Right renal pelvis (tissue), 4 donors: ENCODE data around the gene DNMT3A. TPM values are rescaled to one million over a fixed set of nuclear protein-coding genes. Genes with fewer than 3 reads are reported as not detected.

Source experiments
- DNase-seq, 4 donors: peaks; one replicate each; pipeline ENCODE4 v3.0.0-alpha.2; 2013; ENCODE audit warnings: low read depth in 4 of 4, low spot score in 3 of 4, missing footprints in 1 of 4
- polyA plus RNA-seq, 4 donors: library from polyadenylated mRNA; unstranded; fragments of 120-200 nt; gene quantifications; one replicate each; pipeline ENCODE4 v1.2.1, GENCODE V29; 2013; ENCODE audit not compliant: insufficient read length in 4 of 4

The DNMT3A gene
- polyA plus RNA-seq, 4 donors = 75.3 to 81.4 (median 77.6) TPM

GRCh38 chr2:25347846-25348245 is 6.1 kb upstream of the DNMT3A start:
- no peak for DNase-seq

DNA sequence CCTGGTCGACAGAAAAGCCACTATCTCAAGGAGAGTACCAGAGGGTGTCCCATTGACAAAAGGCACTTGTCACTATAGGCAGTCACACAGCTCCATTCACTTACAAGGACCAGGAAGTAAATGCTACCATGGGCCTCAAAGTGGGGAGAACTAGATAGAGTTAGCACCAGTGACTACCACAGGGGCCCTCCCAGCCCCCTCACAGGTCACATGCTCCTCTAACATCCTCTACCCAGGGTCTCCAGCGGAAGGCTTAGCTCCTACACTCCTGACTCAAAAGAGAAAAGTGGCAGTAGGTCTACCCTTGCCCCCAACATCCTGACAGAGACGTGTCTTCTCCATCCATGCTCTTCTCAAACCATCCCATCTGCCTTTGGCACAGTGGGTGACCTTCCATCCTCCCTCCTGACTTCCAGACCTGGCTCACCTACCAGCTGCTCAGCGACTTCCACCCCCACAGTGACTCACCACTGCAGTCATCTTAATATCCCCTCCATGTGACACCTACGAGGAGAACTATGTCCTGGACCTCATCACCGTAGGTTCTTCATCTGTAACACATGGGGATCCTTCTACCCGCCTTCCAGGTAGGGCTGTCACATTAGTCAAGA is 5.6 kb upstream of the DNMT3A start:
- DNase-seq = no peak

GRCh38 chr2:25343187-25343825 is 1.6 kb upstream of the DNMT3A start:
- no peak for DNase-seq

DNA sequence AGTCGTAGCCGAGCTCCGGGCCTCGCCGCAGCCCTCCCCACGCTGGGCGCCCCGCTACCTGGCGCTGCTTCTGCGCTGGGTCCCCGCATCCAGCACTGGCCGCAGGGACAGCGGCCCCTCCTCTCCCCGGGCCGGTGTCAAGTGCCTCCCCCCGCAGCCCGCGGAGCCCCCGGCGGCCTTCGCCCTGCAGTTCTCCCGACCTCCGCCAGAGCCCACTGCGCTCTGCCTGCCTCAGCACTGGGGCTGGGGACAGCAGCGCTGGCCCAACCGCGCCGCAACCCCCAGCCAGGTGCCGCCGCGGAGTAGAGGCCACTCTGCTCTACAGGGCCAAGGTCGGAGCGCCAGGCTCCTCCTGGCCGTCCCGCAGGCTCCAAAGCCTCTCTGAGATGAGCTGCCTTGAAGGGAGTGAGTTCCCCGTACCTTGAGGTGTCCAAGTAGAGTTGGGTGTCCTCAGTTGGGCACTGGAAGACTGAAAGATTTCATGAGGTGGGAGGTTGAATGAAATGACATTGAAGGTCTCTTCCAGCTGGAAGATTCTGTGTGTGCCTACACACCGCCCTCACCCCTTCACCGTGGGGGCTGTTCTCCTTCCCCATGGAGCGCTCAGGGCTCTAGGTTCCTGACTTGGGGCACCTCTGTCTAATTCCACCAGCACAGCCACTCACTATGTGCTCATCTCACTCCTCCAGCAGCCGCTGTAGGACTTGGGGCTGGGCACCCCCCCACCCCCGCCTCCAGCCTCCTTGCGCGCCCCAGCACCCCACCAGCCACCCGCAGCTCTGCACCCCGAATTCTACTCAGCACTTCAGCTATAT is 854 bp upstream of the DNMT3A start:
- peak; percentile 72 to 78 (median 76) for DNase-seq

DNA sequence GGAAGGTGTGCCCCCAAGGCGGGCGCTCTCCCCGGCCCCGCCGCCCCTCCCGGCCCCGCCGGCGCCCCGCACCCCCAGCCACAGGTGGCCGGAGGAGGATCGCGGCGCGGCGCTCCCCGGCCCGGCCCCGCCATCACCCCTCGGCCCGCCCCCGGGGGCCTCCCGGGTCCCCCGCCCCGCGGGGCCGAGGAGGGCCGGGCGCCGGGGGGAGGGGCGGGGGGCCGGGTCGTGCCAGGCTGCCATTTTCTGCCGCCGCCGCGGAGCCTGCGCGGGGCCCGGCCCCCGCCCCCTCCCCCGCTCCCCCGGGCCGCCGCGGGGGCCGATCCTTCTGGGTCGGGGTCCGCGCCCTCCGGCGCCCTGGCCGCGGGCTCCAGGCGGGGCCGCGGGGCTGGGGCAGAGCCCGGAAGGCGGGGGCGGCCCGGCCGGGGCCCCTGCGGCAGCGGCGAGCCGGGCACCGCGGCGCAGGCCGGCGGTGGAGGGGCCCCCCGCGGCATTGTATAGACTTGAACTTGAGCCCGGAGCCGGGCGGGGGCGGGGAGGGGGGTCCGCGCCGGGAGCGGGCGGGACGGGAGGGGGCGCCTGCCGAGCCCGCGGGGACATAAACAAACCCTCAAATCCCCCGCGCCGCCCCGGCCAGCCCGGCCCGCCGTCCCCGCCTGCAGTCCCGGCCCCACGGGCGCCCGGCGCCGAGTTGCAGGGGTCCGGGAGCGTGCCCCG is 556 bp downstream of the DNMT3A start:
- no peak for DNase-seq

DNA sequence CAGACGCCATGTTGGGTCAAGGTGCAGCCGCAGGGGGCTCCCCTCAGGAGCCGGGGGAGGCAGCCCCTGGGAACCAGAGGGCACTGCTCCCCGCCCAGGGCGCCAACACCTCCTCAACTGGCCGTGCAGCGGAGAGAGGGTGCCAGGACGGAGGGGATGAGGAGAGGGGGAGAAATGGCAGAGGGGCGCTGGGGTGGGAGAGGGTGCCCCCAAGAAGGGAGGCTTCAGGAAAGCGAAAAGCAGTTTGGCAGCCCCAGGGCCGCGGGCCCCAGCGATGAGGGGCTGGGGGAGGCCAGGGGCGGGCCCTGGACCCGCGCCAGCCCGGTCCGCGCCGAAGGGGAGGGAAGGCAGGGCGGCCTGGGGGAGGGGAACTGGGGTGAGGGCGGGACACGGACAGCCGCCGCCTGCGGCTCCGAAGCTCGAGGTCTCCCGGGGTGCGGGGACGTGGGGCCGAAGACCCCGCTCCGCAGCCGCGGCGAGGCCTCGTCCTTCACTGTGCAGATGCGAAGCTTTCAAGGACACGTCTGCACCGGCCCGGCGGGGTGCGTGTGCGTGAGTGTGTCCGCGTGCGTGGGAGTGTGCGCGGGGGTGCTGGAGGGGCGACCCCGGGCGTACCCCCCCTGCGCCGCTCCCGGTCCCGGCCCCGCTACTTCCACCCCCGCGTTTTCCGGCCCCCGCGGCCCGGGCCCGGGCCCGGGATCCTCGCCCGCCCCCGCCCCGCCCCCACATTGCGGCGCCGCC is 1.4 kb downstream of the DNMT3A start:
- no peak for DNase-seq

GRCh38 chr2:25339791-25340180 is 1.9 kb downstream of the DNMT3A start:
- no peak for DNase-seq

DNA sequence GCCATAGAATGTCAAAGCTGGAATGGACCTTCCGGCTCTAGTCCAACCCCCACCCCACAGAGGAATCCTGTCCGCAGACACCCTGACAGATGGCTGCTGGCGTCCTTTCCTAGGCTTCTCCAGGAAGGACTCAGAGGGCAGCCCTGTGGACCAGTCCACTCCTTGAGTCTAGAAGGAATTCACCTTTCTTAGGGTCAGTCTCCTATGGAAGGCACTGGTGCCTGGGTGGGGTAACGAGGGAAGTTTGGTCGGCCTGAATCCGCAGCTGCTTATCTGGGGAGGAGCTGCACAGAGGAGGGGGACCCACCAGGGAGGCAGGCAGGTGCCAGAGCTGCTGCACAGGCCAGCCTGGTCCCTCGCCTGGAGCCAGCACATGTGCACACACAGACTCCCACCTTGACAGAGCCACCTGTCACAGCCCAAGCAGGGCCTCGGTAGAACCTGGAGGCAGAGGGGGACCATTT is 2.5 kb downstream of the DNMT3A start:
- no peak for DNase-seq

GRCh38 chr2:25338401-25338800 is 3.3 kb downstream of the DNMT3A start:
- DNase-seq = no peak

GRCh38 chr2:25337891-25338290 is 3.8 kb downstream of the DNMT3A start:
- DNase-seq = no peak

DNA sequence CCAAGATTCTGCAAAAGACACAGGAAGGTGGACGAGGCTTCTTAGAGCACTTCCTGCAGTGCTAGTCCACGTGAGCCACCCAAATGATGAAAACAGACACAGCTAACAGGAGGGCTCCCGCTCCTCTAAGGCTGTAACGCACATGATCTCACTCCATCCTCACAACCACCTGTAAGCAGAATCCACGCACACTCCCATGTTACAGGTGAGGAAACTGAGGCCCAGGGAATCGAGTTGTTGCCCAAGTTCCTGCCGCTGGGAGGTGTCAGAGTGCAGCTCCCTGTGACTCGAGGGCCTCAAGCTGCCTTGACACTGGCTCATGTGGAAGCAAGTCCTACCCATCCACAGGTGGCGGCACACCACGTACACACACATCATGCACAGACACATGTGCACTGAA is 4.4 kb downstream of the DNMT3A start:
- DNase-seq = no peak

DNA sequence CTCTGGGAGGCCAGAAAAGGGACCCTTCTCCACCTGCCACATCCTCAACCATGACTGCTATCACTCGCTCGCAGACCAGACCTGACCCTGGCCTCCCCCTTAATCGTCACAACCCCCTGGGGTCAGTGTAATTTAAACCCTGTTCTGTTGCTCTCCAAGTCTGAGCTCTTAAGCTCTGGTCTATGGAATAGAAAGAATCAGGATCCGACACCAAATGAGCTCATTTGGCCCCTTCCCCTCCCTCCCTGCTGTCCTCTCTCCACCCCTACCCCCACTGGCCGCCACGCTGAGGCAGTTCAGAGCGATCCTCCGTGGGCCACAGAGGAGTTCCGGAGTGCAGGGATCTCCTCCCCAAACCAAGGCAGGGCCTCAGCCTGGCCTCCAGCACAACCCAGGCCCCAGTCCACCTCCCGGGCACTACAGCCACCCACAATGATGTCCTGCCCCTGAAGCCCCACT is 5.3 kb downstream of the DNMT3A start:
- DNase-seq = no peak

DNA sequence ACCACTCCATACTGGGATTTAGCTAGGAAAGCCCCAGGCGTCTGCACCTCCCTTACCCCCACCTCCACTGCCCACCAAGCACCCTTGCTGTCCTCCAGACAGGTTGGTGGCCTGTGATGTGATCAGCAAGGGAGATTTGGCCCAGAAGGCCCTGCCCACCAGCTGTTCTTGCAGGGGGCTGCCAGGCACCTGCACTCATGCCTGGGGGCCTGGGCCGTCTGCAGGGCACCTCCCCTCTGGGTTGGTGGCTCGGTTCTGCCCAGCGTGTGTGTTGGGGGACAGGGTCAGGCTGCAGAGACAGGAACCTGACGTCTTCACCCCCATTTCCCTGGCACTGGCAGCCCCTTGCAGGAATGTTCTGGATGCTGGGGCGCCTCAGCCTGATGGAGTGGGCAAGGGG is 5.8 kb downstream of the DNMT3A start:
- DNase-seq = no peak

- DNase-seq = no peak
Measured at GRCh38 chr2:25335204-25335603, 6.5 kb downstream of the DNMT3A start.

DNA sequence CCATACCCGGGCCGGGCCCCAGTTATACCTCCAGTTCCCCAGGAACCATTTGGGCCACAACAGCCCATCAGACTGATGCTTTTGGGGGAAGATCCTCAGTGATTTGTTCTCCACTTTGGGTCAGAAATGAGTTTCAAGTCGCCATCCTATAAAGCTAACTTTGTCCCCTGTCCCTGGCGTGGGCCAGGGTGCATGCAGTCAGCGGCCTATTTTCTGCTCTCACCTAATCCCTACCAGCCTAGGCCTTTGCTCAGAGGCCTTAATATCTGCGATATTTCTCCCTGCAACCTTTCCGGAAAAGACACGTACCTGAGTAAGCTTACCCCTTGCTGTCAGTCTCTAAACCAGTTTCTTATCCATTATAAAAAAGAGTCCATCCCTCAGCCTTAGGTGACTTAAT is 7.2 kb downstream of the DNMT3A start:
- DNase-seq = no peak

- DNase-seq = no peak
Measured at GRCh38 chr2:25333981-25334380, 7.7 kb downstream of the DNMT3A start.

GRCh38 chr2:25332571-25332970 is 9.2 kb downstream of the DNMT3A start:
- DNase-seq = no peak

DNA sequence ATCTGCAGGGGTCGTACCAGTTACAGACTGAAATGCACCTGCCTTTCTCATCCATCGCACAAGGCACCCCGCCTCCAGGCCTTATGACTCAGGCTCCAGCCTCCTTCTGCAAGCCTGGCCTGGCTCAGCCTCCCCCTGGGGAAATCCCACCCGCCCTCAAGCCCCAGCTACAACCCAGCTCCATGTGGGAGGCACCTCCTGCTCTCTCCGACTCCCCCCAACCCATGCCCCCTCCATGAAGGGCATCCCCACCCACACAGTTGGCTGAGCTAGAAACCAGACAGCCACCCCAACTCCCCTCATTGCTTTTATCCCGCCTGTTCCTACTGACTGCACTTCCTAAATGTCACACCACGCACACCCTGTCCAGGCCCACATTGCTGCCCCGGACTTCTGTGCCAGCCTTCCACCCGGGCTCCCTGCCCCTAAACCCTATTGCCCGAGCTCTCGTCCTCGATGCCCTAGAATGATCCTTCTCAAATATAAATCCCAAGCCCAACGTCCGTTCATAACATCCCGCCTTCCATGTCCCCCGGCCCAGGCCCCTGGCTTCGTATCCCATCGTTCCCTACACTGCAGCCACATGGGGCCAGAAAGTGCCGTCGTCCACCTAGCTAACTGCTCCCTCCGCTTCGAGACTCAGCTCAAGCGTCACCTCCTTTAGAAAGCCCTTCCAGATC is 9.9 kb downstream of the DNMT3A start:
- no peak for DNase-seq

GRCh38 chr2:25330937-25331336 is 10.8 kb downstream of the DNMT3A start:
- DNase-seq = no peak

- no peak for DNase-seq
Measured at GRCh38 chr2:25330273-25330672, 11.5 kb downstream of the DNMT3A start.
